OCI-LY7 (cell line): ENCODE data around the gene GANAB. TPM values are rescaled to one million over a fixed set of nuclear protein-coding genes. Genes with fewer than 3 reads are reported as not detected.

Experiments used
- BruUV-seq: library from RNA; stranded (reverse); fragments of 400-500 nt; replicated peaks from 2 replicates; lab custom pipeline; 2021; lab: Mats Ljungman, UMichigan
- CTCF ChIA-PET: fragments of 300-600 bp; sonication (Branson Sonifier 250); formaldehyde crosslinking; loops from one replicate; lab custom pipeline; 2022; ENCODE audit warnings: antibody characterized with exemption; ENCODE audit not compliant: unreplicated experiment; lab: Charles Lee
- POLR2A ChIA-PET: fragments of 300-600 bp; sonication (Branson Sonifier 250); formaldehyde crosslinking; loops from one replicate; lab custom pipeline; 2022; ENCODE audit warnings: antibody characterized with exemption; lab: Charles Lee
- DNase-seq: peaks from one replicate; pipeline ENCODE4 v3.0.0-alpha.2; 2015; ENCODE audit warnings: low spot score
- H2AFZ ChIP-seq: fragments of 200-600 bp; sonication (generic), shearing (Covaris generic); 2 replicates; pipeline ENCODE4 v1.6.1; 2014; ENCODE audit warnings: mild to moderate bottlenecking, antibody characterized with exemption, low read length, moderate library complexity
- H3K27ac ChIP-seq: fragments of 200-600 bp; sonication (generic); 2 replicates; pipeline ENCODE4 v1.5.1; 2014; ENCODE audit warnings: mixed run types, low read depth, mild to moderate bottlenecking, moderate library complexity, low read length, inconsistent platforms; ENCODE audit not compliant: poor library complexity, severe bottlenecking
- H3K36me3 ChIP-seq: fragments of 200-600 bp; sonication (generic); 2 replicates; pipeline ENCODE4 v1.6.1; 2014; ENCODE audit warnings: mild to moderate bottlenecking, antibody characterized with exemption, low read length, moderate library complexity, mixed read lengths; ENCODE audit not compliant: insufficient read depth
- H3K4me1 ChIP-seq: fragments of 200-600 bp; sonication (generic); 2 replicates; pipeline ENCODE4 v1.5.1; 2014; ENCODE audit warnings: mild to moderate bottlenecking, low read length; ENCODE audit not compliant: insufficient read depth, poor library complexity, severe bottlenecking
- H3K4me2 ChIP-seq: fragments of 200-600 bp; sonication (generic); 2 replicates; pipeline ENCODE4 v1.6.1; 2014; ENCODE audit warnings: mild to moderate bottlenecking, low read length
- H3K4me3 ChIP-seq: fragments of 200-600 bp; sonication (generic); 2 replicates; pipeline ENCODE4 v1.5.1; 2014; ENCODE audit warnings: mild to moderate bottlenecking, low read depth, low read length; ENCODE audit not compliant: poor library complexity, severe bottlenecking
- H3K79me2 ChIP-seq: fragments of 200-600 bp; sonication (generic); 2 replicates; pipeline ENCODE4 v1.6.1; 2016; ENCODE audit warnings: low read depth, mild to moderate bottlenecking, low read length, moderate library complexity, mixed read lengths; ENCODE audit not compliant: insufficient read depth
- H3K9me2 ChIP-seq: fragments of 200-600 bp; sonication (generic); 2 replicates; pipeline ENCODE4 v1.6.1; 2016; ENCODE audit warnings: mild to moderate bottlenecking, low read length, mixed read lengths; ENCODE audit not compliant: insufficient read depth
- H3K9me3 ChIP-seq: fragments of 200-600 bp; sonication (generic); 2 replicates; pipeline ENCODE4 v1.6.1; 2014; ENCODE audit warnings: mild to moderate bottlenecking, mixed run types, low read length, mixed read lengths
- H4K20me1 ChIP-seq: fragments of 200-600 bp; sonication (generic); 2 replicates; pipeline ENCODE4 v1.6.1; 2014; ENCODE audit warnings: mild to moderate bottlenecking, antibody characterized with exemption, low read length, moderate library complexity, mixed read lengths; ENCODE audit not compliant: insufficient read depth
- EZH2phosphoT487 ChIP-seq: fragments of 200-600 bp; sonication (generic); IDR thresholded peaks from 2 replicates; pipeline ENCODE4 v1.6.1; 2018; ENCODE audit warnings: low read depth, borderline replicate concordance, mild to moderate bottlenecking, mixed run types, antibody characterized with exemption, low read length, moderate library complexity, mixed read lengths
- intact Hi-C: fragments of 100-400 bp; cut with micrococcal nuclease; formaldehyde crosslinking; loops from one replicate; pipeline ENCODE4 v1.10.0; 2022; ENCODE audit not compliant: unreplicated experiment
- total RNA-seq, 2 experiments: library from RNA; depleted of rRNA in 1 of 2; stranded (reverse); fragments of >200 nt in 1 of 2; shearing (Covaris generic) in 1 of 2; gene quantifications; 2 replicates each; pipeline ENCODE4 v1.2.3, GENCODE V29; 2014 to 2022
- TF ChIP-seq, protein P1 (sequence below): fragments of 200-600 bp; sonication (generic); conservative IDR thresholded peaks from 2 replicates; pipeline ENCODE4 v1.5.1; 2014; ENCODE audit warnings: mild to moderate bottlenecking, antibody characterized with exemption, low read length, moderate library complexity, mixed read lengths

GANAB gene
- total RNA-seq, 2 experiments from 2014 or later, result 108 to 217 TPM

GRCh38 chr11:62689421-62690183, 43.2 kb upstream of the GANAB start, which contains the start of gene LRRN4CL:
Gene LRRN4CL, minus strand, starts transcription at chr11:62689530. Its CDS starts 1,022 bp downstream, at chr11:62688508.
- no peaks in the 10 kb centered on the region for H3K9me3 ChIP-seq
- POLR2A ChIA-PET, result interaction anchor here (0.6 to 1.9 kb wide), 3 partner anchors 13 to 49 kb away, joined by 3 to 6 read pairs (median 4); partner anchors contain the start of gene HNRNPUL2
- H3K4me2 ChIP-seq, result no peak within 1 kb of the TSS
- no peak within 1 kb of the TSS for H3K4me3 ChIP-seq
- H2AFZ ChIP-seq, result no peak within 1 kb of the TSS
- no peak within 1 kb of the TSS for H3K27ac ChIP-seq
- H3K4me1 ChIP-seq, result no peaks in the 10 kb centered on the region
- BruUV-seq, result no TSS peak
- intact Hi-C loops, result no loop called here
- peaks cover 51% of the 10 kb centered on the region for H3K36me3 ChIP-seq
- H4K20me1 ChIP-seq, result no peaks in the 10 kb centered on the region
- H3K9me2 ChIP-seq, result no peaks in the 10 kb centered on the region
- no peak for DNase-seq
- CTCF ChIA-PET, result interaction anchor here (1.2 to 1.5 kb wide), 2 partner anchors 9 to 15 kb away, joined by 3 to 4 read pairs; no protein-coding TSS in a partner anchor
- TF ChIP-seq EZH2phosphoT487, result no peak
- TF ChIP-seq, protein P1, sequence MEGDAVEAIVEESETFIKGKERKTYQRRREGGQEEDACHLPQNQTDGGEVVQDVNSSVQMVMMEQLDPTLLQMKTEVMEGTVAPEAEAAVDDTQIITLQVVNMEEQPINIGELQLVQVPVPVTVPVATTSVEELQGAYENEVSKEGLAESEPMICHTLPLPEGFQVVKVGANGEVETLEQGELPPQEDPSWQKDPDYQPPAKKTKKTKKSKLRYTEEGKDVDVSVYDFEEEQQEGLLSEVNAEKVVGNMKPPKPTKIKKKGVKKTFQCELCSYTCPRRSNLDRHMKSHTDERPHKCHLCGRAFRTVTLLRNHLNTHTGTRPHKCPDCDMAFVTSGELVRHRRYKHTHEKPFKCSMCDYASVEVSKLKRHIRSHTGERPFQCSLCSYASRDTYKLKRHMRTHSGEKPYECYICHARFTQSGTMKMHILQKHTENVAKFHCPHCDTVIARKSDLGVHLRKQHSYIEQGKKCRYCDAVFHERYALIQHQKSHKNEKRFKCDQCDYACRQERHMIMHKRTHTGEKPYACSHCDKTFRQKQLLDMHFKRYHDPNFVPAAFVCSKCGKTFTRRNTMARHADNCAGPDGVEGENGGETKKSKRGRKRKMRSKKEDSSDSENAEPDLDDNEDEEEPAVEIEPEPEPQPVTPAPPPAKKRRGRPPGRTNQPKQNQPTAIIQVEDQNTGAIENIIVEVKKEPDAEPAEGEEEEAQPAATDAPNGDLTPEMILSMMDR, result no peak
- no peaks in the 10 kb centered on the region for H3K79me2 ChIP-seq

GRCh38 chr11:62688491-62688890, 42.1 kb upstream of the GANAB start:
- Histone ChIP-seq H4K20me1 (no peaks in the 10 kb centered on the region), H3K9me3 (no peaks in the 10 kb centered on the region), H3K4me2 (no peak overlapping the region), H2AFZ (no peak overlapping the region), H3K4me1 (no peaks in the 10 kb centered on the region), H3K9me2 (no peaks in the 10 kb centered on the region), H3K79me2 (no peaks in the 10 kb centered on the region), H3K36me3 (peaks cover 42% of the 10 kb centered on the region), H3K4me3 (no peak overlapping the region), H3K27ac (no peak overlapping the region)
- no peak for DNase-seq
- TF ChIP-seq EZH2phosphoT487, result no peak
- TF ChIP-seq, protein P1, result no peak
- ChIA-PET POLR2A (interaction anchor here (1.2 to 1.9 kb wide), 2 partner anchors 11 to 39 kb away, joined by 3 to 4 read pairs; partner anchors contain the start of gene HNRNPUL2), CTCF (no interaction called here)
- no TSS peak for BruUV-seq
- intact Hi-C loops, result no loop called here
